Subcutaneous adipose tissue (tissue), 4 donors: ENCODE measurements around the gene GID8. TPM values are rescaled to one million over a fixed set of nuclear protein-coding genes. Genes with fewer than 3 reads are reported as not detected.

Experiments
- total RNA-seq, 4 donors: library from RNA; depleted of rRNA; stranded (reverse); fragments of >200 nt; gene quantifications; one replicate each; pipeline ENCODE4 v1.1.0, GENCODE V29; 2016
- TF ChIP-seq, protein P1 (sequence below): fragments of 450-650 bp; IDR thresholded peaks from one replicate; pipeline ENCODE4 v1.5.1; 2016; ENCODE audit warnings: low read depth, mild to moderate bottlenecking, control low read depth, antibody characterized with exemption, moderate library complexity

Gene GID8
- total RNA-seq, 4 donors from 2014 or later: 15.3 to 32.2 (median 23.6) TPM

DNA sequence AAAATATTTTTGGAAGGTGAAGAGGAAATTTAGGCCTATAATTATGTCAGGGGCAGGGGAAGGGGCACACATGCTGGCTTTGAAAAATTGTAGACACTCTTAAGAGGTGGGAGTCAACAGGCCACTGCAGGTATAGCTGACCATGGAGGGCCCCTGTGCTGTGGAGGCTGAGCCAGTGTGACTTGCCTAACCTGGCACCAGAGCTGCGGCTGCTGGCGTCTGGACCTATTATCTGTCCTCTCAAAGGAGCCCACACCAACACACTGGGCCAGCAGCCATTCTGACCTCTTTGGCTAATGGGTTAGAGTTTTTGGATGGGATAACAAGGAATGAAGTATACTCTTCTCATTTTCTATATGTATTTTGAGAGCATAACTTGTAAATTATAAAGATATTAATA lies 4.5 kb downstream of the GID8 start:
- TF ChIP-seq, protein P1, sequence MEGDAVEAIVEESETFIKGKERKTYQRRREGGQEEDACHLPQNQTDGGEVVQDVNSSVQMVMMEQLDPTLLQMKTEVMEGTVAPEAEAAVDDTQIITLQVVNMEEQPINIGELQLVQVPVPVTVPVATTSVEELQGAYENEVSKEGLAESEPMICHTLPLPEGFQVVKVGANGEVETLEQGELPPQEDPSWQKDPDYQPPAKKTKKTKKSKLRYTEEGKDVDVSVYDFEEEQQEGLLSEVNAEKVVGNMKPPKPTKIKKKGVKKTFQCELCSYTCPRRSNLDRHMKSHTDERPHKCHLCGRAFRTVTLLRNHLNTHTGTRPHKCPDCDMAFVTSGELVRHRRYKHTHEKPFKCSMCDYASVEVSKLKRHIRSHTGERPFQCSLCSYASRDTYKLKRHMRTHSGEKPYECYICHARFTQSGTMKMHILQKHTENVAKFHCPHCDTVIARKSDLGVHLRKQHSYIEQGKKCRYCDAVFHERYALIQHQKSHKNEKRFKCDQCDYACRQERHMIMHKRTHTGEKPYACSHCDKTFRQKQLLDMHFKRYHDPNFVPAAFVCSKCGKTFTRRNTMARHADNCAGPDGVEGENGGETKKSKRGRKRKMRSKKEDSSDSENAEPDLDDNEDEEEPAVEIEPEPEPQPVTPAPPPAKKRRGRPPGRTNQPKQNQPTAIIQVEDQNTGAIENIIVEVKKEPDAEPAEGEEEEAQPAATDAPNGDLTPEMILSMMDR: no peak

DNA sequence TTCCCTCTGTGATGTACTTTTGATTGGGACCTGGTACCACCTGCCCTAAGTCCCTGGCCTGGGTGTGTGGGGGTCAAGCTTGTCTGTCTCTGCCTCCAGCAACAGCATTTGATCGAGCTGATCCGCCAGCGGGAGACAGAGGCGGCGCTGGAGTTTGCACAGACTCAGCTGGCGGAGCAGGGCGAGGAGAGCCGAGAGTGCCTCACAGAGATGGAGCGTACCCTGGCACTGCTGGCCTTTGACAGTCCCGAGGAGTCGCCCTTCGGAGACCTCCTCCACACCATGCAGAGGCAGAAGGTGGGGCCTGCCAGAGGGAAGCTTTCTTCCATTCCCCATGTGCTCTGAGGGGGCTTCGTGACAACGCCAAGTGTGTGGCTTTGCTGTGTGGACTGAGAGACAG lies 5.4 kb downstream of the GID8 start:
- TF ChIP-seq, protein P1: no peak

- TF ChIP-seq, protein P1: no peak
Measured at GRCh38 chr20:62944184-62944583, 6.2 kb downstream of the GID8 start.

DNA sequence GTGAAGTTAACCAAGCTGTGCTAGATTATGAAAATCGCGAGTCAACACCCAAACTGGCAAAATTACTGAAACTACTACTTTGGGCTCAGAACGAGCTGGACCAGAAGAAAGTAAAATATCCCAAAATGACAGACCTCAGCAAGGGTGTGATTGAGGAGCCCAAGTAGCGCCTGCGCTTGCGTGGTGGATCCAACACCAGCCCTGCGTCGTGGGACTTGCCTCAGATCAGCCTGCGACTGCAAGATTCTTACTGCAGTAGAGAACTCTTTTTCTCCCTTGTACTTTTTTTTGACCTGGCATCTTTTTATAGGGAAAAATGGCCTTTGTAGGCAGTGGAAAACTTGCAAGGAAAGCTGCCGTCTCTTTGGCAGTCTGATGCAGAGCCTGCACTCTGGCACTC lies 6.8 kb downstream of the GID8 start:
- TF ChIP-seq, protein P1: no peak

DNA sequence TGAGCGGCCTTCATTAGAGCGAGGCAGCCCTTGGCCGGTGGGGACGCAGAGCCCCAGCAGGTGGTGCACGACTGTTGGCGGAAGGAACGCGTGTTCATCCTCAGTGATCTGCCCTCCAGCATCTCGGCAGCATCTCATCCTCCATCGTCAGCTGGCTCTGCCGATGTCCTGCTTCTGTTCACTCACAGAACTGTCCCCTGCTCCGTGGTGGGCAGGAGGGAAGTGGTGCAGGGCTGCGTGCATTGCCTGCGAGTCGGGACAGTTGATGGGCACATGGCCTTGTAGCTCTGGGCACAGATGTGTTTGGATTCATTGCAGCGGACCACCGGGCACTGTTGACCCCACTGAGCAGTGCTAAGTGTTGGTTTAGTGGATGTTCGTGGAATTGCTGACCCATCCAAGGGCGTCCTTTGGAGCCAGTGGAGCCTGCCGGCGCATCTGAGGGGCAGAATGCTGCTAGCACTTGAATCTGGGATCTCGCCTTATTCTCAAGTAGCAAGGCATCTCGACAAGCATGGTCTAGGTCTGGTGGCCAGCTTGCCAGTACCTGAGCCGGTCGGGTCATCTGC lies 7.9 kb downstream of the GID8 start:
- TF ChIP-seq, protein P1: no peak

GRCh38 chr20:62946918-62947317 lies 9.0 kb downstream of the GID8 start:
- TF ChIP-seq, protein P1: no peak

- TF ChIP-seq, protein P1: no peak
Measured at GRCh38 chr20:62947532-62948300, 9.8 kb downstream of the GID8 start.
